Stimulated activated CD4-positive, alpha-beta T cell treated with anti-CD3 and anti-CD28 coated beads, Interleukin-4, amount 100 ng/mL, for 1 hour (primary cell): ENCODE results near the gene MAN1B1.
A peak's percentile ranks its signal among the peaks of the same experiment; 100 is the strongest.
"Not testable (repeated sequence)": the region's sequence is repeated elsewhere in the genome, so short reads cannot be mapped to it uniquely, and the experiment has no call there.

Experiments used
- DNase-seq: peaks from one replicate; pipeline ENCODE4 v3.0.0-alpha.2; 2020

Gene MAN1B1

GRCh38 chr9:137112564-137113384, 26.0 kb downstream of the MAN1B1 start:
- no peak for DNase-seq

DNA sequence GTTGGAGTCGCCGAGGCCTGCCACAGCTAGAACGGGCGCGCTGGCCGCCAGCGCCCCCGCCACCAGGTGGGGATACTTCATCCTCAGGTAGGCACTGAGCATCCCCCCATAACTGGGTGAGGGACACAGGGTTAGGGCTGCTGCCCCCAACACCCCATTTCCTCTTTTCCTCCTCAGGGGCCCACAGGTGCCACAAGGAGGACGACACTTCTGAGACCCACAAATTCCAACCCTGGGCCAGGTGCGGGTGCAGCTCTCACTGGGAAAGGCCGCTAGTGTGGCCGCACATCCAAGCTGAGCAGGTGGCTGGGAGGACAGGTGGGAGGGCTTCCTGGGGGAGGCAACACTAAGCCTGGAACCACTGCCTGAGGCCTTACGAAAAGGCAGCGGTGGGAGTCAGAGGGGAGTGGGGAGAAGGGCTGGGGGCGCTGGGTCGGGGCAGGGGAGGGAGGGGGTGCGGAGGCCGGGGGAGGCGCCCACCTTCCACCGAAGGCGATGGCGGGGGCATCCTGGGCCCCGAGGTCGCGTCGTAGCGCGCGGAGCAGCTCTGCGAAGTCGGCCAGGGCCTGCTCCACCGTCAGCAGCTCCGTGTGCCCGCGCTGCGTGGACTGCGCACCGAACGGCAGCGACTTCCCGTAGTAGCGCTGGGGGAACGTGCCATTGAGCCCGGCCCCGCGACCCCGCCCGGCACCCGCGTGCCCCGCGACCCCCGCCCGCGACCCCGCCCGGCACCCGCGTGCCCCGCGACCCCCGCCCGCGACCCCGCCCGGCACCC, 26.8 kb downstream of the MAN1B1 start:
- peak; percentile 46 for DNase-seq

- no peak for DNase-seq
Measured at GRCh38 chr9:137114220-137114612, 27.4 kb downstream of the MAN1B1 start.

GRCh38 chr9:137114613-137115393, 28.0 kb downstream of the MAN1B1 start, which contains the start of gene DPP7:
DPP7 (minus strand) TSS chr9:137114733; CDS start chr9:137114713, 20 bp downstream.
- DNase-seq: peak; percentile 83

DNA sequence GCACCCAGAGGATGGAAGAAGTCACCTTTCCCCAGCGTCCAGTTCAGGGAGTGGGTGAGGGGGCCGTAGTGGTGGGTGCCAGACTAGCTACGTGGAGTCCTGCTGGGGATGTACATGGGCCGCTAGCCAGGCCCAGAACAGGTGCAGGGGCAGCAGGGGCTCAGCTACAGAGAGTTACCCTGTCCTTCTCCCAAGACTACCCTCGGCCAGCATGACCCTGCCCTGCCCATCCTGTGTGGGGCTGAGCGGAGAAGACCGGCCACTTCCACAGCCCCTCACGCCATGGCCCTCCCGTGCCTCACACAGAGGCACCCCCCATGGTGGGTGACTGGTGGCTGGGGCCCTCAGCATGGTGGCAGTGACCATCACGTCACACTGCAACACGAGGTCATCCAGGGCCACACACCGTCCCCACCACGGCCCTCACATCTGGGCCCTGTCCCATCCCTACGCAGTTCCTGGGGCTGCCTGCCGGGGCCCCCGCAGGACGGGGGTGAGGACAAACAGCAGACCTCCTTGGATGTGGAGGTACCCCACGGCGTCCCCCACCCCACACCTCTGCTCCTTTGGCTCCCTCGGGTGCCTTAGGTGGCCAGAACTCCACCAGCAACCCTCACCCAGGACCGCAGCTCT, 28.7 kb downstream of the MAN1B1 start:
- DNase-seq: no peak

DNA sequence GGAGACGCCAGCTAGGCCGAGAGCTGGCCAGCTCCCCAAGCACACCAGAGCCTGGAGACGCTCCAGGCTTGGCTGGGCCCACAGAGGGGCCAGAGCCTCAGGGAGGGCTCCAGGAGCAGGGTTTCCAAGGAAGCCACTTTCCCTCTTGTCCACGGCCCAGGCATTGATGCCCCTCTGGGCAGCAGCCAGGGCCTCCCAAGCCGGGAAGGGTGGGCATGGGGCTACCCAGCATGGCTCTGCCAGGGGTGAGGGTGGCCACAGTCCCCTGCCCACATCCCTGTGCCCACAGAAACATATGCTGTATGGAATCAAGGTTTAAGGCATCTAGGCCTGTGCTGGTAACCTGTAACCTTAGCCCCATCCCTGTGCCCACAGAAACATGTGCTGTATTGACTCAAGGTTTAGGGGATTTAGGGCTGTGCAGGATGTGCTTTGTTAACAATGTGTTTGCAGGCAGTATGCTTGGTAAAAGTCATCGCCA, 29.3 kb downstream of the MAN1B1 start:
- no peak for DNase-seq

GRCh38 chr9:137116728-137117127, 29.9 kb downstream of the MAN1B1 start:
- DNase-seq: no peak

GRCh38 chr9:137117269-137117731, 30.5 kb downstream of the MAN1B1 start:
- no peak for DNase-seq

DNA sequence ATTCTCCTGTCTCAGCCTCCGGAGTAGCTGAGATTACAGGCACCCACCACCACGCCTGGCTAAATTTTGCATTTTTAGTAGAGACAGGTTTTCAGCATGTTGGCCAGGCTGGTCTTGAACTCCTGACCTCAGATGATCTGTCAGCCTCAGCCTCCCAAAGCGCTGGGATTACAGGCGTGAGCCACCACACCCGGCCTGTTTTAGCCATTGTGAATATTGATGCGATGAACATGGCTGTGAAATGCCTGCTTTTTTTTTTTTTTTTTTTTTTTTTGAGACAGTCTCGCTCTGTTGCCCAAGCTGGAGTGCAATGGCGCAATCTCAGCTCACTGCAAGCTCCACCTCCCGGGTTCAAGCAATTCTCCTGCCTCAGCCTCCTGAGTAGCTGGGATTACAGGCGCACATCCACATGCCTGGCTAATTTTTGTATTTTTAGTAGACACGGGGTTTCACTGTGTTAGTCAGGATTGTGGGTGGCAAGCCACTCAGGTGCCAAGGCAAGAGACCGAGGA, 31.4 kb downstream of the MAN1B1 start:
- not testable (repeated sequence) for DNase-seq

DNA sequence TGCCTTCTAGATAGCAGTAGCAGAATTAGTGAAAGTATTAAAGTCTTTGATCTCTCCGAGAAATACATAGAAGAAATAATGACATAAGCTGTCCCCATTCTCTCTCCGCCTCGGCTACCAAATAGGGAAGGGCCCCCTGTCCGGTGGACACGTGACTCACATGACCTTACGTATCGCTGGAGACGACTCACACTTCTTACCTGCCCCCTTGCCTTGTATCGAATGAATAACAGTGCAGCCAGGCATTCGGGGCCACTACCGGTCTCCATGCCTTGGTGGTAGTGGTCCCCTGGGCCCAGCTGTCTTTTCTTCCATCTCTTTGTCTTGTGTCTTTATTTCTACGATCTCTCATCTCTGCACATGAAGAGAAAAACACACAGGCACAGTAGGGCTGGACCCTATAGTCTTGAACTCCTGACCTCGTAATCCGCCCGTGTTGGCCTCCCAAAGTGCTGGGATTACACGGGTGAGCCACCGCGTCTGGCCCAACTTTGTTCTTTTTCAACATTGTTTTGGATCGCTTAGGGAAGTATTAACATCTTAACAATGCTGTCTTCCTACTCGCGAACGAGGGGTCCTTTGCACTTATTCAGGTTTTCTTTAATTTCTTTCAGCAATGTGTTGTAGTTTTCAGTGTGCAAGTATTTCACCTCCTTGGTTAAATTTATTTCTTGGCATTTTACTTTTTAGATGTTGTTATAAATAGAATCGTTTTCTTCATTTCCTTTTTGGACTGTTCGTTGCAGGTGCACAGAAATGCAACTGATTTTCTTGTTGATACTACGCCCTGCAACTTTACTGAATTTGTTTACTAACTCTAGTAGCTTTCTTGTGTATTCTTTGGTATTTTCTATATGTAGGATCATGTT, 35.4 kb downstream of the MAN1B1 start:
- DNase-seq: not testable (repeated sequence)

GRCh38 chr9:137122796-137123467, 36.1 kb downstream of the MAN1B1 start:
- not testable (repeated sequence) for DNase-seq

- DNase-seq: no peak
Measured at GRCh38 chr9:137123468-137123837, 36.7 kb downstream of the MAN1B1 start.

GRCh38 chr9:137123952-137124462, 37.2 kb downstream of the MAN1B1 start:
- DNase-seq: not testable (repeated sequence)

GRCh38 chr9:137126786-137127185, 40.0 kb downstream of the MAN1B1 start:
- no peak for DNase-seq

DNA sequence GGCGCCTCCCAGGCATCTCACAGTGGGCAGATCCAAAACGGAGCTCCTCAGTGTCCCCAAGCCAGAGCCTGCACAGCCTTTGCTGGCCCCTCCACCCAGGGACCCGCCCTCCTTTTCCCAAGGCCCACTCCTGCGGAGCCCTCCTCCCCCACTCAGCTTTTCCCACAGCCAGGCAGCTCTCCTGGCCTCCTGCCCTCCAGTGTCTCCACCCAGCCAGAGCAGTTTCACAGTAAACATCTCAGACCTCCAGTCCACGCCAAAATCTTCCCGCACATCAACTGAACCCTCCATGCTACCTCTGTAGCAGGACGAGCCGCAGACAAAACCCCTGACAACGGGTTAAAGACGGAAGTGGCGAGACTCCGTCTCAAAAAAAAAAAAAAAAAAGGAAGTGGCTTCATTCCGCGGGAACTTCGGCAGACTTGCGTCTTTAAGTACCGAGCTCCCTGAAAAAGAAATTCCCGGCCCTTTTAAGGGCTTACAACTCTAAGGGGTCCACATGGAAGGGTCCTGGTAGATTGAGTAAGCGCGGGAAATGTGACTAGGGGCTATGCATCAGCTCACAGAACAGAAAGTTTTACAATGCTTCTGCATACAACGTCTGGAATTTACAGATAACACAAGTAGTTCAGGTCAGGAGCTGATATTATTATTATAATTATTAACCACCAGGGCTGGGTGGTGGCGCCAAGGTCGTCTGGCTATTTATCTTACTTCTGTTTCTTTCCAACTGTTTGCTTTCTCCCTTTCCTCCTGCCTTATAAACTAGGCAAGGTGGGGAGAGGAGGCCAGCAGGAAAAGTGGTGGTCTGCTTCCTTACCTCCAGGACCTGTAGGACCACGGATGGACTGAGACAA, 40.7 kb downstream of the MAN1B1 start:
- DNase-seq: no peak

GRCh38 chr9:137128158-137128861, 41.5 kb downstream of the MAN1B1 start:
- peak; percentile 32 for DNase-seq

DNA sequence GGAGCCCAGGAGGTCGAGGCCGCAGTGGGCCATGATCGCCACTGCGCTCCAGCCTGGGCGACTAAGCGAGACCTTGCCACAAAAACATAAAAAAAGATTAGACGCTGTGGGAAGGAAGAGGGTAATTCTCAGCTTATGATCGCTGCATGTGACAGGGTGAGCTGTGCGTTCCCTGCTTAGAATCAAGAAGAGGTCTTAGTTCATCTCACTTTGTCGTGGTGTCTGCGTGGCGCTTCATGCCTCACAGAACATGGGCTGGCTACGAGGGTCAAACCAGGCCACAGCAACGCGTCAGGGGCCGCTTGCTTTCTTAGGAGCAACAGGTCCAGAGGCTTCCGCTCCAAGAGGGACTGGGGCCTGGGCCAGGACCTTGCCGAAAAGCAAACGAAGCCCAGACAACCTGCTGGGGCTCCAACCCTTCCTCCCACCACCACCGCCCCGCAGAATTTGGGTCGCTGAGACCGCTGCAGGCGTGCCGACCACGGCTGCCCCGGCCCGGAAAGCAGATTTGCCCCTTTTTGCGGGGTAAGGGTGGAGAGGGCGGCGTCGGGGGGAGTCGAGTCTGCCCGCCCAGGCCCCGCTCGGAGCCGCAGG, 42.2 kb downstream of the MAN1B1 start:
- DNase-seq: no peak
